Measurements from ENCODE around the gene ULK3.

The ULK3 gene

DNA sequence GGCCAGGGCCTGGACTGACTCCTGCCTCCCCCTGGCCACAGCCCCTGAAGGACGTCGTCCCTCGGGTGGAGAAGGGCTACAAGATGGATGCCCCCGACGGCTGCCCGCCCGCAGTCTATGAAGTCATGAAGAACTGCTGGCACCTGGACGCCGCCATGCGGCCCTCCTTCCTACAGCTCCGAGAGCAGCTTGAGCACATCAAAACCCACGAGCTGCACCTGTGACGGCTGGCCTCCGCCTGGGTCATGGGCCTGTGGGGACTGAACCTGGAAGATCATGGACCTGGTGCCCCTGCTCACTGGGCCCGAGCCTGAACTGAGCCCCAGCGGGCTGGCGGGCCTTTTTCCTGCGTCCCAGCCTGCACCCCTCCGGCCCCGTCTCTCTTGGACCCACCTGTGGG lies 40.7 kb downstream of the ULK3 start:
- H3K9me3 ChIP-seq (ENCODE audit: severe bottlenecking) = no peaks in the 10 kb centered on the region
- peaks cover 60% of the 10 kb centered on the region for H3K36me3 ChIP-seq
- no peaks in the 10 kb centered on the region for H3K27me3 ChIP-seq (ENCODE audit: insufficient read depth, low read depth, severe bottlenecking)
- H3K27ac ChIP-seq = no peak overlapping the region
- no peak for DNase-seq
- TF ChIP-seq, protein P1, sequence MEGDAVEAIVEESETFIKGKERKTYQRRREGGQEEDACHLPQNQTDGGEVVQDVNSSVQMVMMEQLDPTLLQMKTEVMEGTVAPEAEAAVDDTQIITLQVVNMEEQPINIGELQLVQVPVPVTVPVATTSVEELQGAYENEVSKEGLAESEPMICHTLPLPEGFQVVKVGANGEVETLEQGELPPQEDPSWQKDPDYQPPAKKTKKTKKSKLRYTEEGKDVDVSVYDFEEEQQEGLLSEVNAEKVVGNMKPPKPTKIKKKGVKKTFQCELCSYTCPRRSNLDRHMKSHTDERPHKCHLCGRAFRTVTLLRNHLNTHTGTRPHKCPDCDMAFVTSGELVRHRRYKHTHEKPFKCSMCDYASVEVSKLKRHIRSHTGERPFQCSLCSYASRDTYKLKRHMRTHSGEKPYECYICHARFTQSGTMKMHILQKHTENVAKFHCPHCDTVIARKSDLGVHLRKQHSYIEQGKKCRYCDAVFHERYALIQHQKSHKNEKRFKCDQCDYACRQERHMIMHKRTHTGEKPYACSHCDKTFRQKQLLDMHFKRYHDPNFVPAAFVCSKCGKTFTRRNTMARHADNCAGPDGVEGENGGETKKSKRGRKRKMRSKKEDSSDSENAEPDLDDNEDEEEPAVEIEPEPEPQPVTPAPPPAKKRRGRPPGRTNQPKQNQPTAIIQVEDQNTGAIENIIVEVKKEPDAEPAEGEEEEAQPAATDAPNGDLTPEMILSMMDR (IDR thresholded peaks at IDR 0.05; ENCODE audit: low read depth, low read length) = no peak
- H3K4me3 ChIP-seq (ENCODE audit: low read depth, low read length) = no peak overlapping the region

DNA sequence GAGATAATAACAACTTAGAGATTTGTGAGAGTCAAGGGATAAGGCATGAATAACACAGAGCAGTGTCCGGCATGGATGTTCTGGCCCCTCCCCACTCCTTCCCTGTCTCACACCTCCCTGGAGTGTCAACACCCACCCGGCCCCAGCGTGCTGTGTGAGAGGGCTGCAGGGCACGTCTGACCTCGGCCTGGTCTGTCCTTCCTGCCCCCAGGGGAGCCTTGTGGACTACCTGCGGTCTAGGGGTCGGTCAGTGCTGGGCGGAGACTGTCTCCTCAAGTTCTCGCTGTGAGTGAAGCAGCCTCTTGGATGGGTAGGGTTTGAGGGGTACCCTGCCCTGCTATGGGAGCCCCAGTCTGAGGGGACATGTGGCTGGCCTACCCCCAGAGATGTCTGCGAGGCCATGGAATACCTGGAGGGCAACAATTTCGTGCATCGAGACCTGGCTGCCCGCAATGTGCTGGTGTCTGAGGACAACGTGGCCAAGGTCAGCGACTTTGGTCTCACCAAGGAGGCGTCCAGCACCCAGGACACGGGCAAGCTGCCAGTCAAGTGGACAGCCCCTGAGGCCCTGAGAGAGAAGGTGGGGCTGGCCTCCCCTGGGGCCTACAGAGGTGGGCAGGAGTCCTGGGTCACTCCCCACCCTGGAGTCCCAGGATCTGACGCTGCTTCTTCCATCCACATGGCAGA lies 41.5 kb downstream of the ULK3 start:
- Histone ChIP-seq H3K9me3 (ENCODE audit: severe bottlenecking) (no peaks in the 10 kb centered on the region), H3K27ac (no peak overlapping the region), H3K36me3 (peaks cover 60% of the 10 kb centered on the region), H3K27me3 (ENCODE audit: insufficient read depth, low read depth, severe bottlenecking) (no peaks in the 10 kb centered on the region), H3K4me3 (ENCODE audit: low read depth, low read length) (no peak overlapping the region)
- TF ChIP-seq, protein P1 (IDR thresholded peaks at IDR 0.05; ENCODE audit: low read depth, low read length) = no peak
- no peak for DNase-seq

DNA sequence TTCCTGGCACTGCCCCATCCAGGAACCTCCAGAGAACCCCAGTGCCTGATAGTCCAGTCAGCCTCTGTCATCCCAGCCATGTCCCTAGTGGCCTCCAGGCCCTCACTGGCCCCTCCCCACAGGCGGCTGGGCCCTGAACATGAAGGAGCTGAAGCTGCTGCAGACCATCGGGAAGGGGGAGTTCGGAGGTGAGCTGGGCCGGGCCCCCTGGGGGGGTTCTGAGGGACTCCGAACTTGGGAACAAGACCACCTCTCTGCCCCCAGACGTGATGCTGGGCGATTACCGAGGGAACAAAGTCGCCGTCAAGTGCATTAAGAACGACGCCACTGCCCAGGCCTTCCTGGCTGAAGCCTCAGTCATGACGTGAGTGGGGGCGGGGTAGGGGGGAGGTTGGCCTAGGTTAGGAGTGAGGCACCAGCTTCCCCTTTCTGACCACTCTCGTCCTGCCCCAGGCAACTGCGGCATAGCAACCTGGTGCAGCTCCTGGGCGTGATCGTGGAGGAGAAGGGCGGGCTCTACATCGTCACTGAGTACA lies 42.3 kb downstream of the ULK3 start:
- peaks cover 60% of the 10 kb centered on the region for H3K36me3 ChIP-seq
- no peak for DNase-seq
- peak overlapping the region; percentile 48 for H3K27ac ChIP-seq

DNA sequence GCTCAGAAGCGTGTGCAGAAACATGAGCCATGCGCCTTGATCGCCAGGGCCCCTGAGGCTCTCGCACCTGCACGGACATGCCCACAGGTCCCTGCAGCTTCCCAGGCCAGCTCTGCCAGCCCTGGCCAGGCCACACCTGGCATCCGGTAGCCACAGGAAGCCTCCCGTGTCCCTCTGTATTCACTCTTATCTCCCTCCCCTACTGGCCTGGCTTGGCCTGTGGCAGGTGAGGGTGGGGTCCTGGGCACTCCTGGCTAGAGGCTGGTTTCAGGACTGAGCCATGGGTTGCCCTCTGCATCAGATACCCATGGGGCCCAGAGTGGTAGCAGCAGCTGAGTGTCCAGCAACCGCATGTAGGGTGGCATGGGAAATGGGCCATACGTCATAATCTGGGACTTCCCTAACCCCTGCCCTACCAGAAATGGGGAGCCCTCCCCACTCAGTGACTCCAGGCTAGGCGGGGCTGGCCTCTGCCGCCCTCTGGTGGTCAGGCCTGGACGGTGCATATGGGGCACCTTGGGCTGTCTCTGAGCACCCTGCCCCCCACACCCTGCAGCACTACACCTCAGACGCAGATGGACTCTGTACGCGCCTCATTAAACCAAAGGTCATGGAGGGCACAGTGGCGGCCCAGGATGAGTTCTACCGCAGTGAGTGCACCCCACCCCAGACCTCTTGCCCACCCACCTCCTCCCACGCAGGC lies 42.9 kb downstream of the ULK3 start:
- H3K9me3 ChIP-seq (ENCODE audit: severe bottlenecking) = no peaks in the 10 kb centered on the region
- TF ChIP-seq, protein P1 (IDR thresholded peaks at IDR 0.05; ENCODE audit: low read depth, low read length) = peak; percentile 98
- H3K36me3 ChIP-seq = peaks cover 60% of the 10 kb centered on the region
- no peaks in the 10 kb centered on the region for H3K27me3 ChIP-seq (ENCODE audit: insufficient read depth, low read depth, severe bottlenecking)
- peak overlapping the region; percentile 48 for H3K27ac ChIP-seq
- H3K4me3 ChIP-seq (ENCODE audit: low read depth, low read length) = no peak overlapping the region
- DNase-seq = peak; percentile 76

More for the DNA sequence above, 42.3 kb downstream of the ULK3 start:
- TF ChIP-seq, protein P1 (IDR thresholded peaks at IDR 0.05; ENCODE audit: low read depth, low read length) = no peak
- no peaks in the 10 kb centered on the region for H3K9me3 ChIP-seq (ENCODE audit: severe bottlenecking)
- no peak overlapping the region for H3K4me3 ChIP-seq (ENCODE audit: low read depth, low read length)
- H3K27me3 ChIP-seq (ENCODE audit: insufficient read depth, low read depth, severe bottlenecking) = no peaks in the 10 kb centered on the region

DNA sequence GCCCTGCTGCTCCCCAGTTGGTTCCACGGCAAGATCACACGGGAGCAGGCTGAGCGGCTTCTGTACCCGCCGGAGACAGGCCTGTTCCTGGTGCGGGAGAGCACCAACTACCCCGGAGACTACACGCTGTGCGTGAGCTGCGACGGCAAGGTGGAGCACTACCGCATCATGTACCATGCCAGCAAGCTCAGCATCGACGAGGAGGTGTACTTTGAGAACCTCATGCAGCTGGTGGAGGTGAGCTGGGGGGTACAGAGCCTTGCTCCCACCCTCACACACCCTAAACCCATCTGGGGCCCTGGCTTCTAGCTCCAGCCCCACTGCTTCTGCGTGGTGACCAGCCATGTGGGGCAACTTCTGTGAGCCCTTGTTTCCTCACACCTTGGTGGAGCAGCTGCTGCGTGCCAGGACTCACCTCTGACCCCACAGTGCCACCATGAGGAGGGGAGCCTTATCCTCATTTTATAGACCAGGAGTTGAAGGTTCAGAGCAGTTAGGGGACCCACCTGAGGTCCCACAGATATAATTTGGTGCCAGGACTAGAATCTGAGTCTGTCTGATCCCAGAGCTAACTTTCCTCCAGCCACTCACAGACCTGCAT lies 43.6 kb downstream of the ULK3 start:
- Histone ChIP-seq H3K4me3 (ENCODE audit: low read depth, low read length) (no peak overlapping the region), H3K27me3 (ENCODE audit: insufficient read depth, low read depth, severe bottlenecking) (no peaks in the 10 kb centered on the region), H3K27ac (peak overlapping the region; percentile 36; the same call in 1 of the 2 replicates), H3K36me3 (peaks cover 58% of the 10 kb centered on the region), H3K9me3 (ENCODE audit: severe bottlenecking) (no peaks in the 10 kb centered on the region)
- TF ChIP-seq, protein P1 (IDR thresholded peaks at IDR 0.05; ENCODE audit: low read depth, low read length) = no peak
- DNase-seq = no peak
